Measurements from ENCODE around the gene VSNL1. TPM values are rescaled to one million over a fixed set of nuclear protein-coding genes. Genes with fewer than 3 reads are reported as not detected.
A peak's percentile ranks its signal among the peaks of the same experiment; 100 is the strongest.

VSNL1 gene
- total RNA-seq, 1 donor from 2014 or later, result 15.8 TPM

DNA sequence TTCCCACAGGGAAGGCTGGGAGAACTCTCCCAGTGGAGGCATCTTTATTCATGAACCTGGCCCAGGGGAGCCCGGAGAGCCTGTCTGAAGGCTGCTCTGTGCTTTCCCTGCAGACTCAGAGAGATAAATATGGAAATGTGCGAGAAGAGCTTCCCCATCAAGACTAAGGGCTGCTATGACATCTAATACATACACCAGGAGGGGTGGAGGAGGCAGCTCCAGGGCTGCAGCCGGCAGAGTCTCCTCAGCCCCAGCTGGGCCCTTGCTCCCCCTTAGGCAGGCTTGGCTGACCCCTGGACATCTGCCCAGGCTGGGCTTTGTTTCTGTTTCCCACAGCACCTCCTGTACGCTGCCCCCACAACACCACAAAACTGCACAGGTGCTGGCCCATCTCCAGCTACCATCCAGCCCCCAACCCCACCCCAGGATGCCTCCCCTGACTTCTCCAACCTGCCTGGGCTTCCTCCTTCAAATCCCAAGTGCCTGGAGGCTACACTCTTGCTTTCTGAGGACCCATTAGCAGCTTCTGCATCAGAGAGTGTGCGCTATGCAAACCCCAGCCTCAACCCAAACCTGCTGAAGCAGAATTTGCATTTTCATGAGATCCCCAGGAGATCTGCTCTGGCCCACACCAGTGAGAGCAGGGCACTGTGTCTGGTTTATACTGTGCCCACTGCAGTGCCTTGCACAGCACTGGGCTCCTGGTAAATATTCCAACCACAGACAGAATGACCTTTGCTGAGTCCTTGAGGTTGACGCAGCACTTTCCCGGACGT lies 96.8 kb downstream of the VSNL1 start:
- intact Hi-C loops (cut with micrococcal nuclease), result no loop called here
- no peak for DNase-seq
- H3K27ac ChIP-seq (replicated peaks), result no peak overlapping the region
- no peak overlapping the region for H3K4me3 ChIP-seq
- no peaks in the 10 kb centered on the region for H3K9me3 ChIP-seq (replicated peaks)
- H3K27me3 ChIP-seq (ENCODE audit: low read depth), result no peaks in the 10 kb centered on the region
- no peaks in the 10 kb centered on the region for H3K36me3 ChIP-seq
- peaks cover 28% of the 10 kb centered on the region for H3K4me1 ChIP-seq
- TF ChIP-seq, protein P1, sequence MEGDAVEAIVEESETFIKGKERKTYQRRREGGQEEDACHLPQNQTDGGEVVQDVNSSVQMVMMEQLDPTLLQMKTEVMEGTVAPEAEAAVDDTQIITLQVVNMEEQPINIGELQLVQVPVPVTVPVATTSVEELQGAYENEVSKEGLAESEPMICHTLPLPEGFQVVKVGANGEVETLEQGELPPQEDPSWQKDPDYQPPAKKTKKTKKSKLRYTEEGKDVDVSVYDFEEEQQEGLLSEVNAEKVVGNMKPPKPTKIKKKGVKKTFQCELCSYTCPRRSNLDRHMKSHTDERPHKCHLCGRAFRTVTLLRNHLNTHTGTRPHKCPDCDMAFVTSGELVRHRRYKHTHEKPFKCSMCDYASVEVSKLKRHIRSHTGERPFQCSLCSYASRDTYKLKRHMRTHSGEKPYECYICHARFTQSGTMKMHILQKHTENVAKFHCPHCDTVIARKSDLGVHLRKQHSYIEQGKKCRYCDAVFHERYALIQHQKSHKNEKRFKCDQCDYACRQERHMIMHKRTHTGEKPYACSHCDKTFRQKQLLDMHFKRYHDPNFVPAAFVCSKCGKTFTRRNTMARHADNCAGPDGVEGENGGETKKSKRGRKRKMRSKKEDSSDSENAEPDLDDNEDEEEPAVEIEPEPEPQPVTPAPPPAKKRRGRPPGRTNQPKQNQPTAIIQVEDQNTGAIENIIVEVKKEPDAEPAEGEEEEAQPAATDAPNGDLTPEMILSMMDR (IDR thresholded peaks at IDR 0.05; ENCODE audit: borderline replicate concordance), result no peak

DNA sequence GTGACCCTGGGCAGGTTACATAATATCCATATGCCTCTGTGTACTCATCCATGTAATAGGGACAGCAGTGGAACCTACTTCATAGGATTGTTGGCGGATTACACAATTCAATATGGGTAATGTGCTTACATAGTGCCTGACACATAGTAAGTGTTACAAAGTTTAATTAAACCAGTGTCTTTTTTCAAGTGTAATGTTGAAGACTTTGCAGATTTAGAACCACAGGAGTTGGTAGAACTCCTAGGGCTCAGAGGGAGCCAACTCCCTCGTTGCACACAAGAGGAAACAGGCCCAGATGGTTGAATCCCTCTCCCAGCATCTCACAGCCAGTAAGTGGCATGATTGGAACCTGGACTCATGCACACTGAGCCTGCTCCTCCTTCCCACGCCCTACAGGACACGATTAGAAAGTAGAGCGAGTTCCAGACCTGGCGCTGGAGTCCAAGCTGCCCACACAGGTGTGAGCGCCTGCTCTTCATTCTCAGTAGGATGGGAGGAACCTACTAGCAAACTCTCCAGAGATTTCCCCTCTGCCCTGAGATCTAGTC lies 97.8 kb downstream of the VSNL1 start:
- TF ChIP-seq, protein P1 (IDR thresholded peaks at IDR 0.05; ENCODE audit: borderline replicate concordance), result no peak
- no peaks in the 10 kb centered on the region for H3K9me3 ChIP-seq (replicated peaks)
- H3K36me3 ChIP-seq, result no peaks in the 10 kb centered on the region
- no peak overlapping the region for H3K27ac ChIP-seq (replicated peaks)
- no peak overlapping the region for H3K4me3 ChIP-seq
- intact Hi-C loops (cut with micrococcal nuclease), result no loop called here
- no peak for DNase-seq
- no peaks in the 10 kb centered on the region for H3K27me3 ChIP-seq (ENCODE audit: low read depth)
- peaks cover 28% of the 10 kb centered on the region for H3K4me1 ChIP-seq

- Histone ChIP-seq H3K27ac (replicated peaks) (no peak overlapping the region), H3K9me3 (replicated peaks) (no peaks in the 10 kb centered on the region), H3K36me3 (no peaks in the 10 kb centered on the region), H3K4me1 (peaks cover 29% of the 10 kb centered on the region), H3K27me3 (ENCODE audit: low read depth) (no peaks in the 10 kb centered on the region), H3K4me3 (no peak overlapping the region)
- no peak for DNase-seq
- intact Hi-C loops (cut with micrococcal nuclease), result no loop called here
- TF ChIP-seq, protein P1 (IDR thresholded peaks at IDR 0.05; ENCODE audit: borderline replicate concordance), result no peak
Observed at GRCh38 chr2:17640406-17640805, 99.9 kb downstream of the VSNL1 start.

DNA sequence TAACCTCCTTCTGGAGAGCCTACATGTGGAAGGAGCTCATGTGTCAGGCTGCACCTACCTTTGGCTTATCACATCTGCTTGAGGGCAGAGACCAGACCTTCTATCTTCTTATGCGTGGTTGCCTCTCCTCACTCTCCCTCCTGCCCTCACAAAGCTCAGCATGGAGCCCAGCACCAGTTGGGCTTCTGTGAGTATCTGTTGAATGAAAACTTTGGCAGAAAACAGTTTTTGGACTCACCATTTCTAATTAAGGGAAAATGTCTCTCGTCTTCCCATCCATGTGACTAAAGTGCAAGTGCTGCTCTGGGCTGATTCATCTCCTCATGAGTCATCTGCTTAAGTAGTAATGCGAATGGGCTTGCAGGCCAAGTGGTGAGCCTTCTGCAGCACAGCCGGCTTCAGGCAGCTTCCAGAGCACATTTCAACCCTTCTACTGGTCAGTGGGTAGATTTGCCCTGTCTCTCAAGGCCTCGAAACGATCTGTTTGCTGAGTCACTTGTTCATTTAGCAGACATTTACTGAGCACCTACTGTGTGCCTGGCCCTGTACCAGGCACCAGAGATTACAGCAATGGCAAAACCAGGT lies 102.6 kb downstream of the VSNL1 start:
- Histone ChIP-seq H3K4me1 (peaks cover 41% of the 10 kb centered on the region), H3K4me3 (no peak overlapping the region), H3K36me3 (no peaks in the 10 kb centered on the region), H3K27me3 (ENCODE audit: low read depth) (no peaks in the 10 kb centered on the region), H3K27ac (replicated peaks) (no peak overlapping the region), H3K9me3 (replicated peaks) (no peaks in the 10 kb centered on the region)
- no peak for DNase-seq
- intact Hi-C loops (cut with micrococcal nuclease), result no loop called here
- TF ChIP-seq, protein P1 (IDR thresholded peaks at IDR 0.05; ENCODE audit: borderline replicate concordance), result no peak

- Histone ChIP-seq H3K9me3 (replicated peaks) (no peaks in the 10 kb centered on the region), H3K27ac (replicated peaks) (peak overlapping the region; percentile 24), H3K4me3 (no peak overlapping the region), H3K27me3 (ENCODE audit: low read depth) (no peaks in the 10 kb centered on the region), H3K36me3 (no peaks in the 10 kb centered on the region), H3K4me1 (peaks cover 41% of the 10 kb centered on the region)
- intact Hi-C loops (cut with micrococcal nuclease), result no loop called here
- TF ChIP-seq, protein P1 (IDR thresholded peaks at IDR 0.05; ENCODE audit: borderline replicate concordance), result no peak
- DNase-seq, result no peak
Observed at GRCh38 chr2:17644997-17645720, 104.7 kb downstream of the VSNL1 start.
